Measurements from ENCODE around the gene CGB3.
A peak's percentile ranks its signal among the peaks of the same experiment; 100 is the strongest.

The CGB3 gene

GRCh38 chr19:48982280-48982679 is 41.9 kb downstream of the CGB3 start:
- DNase-seq = peak; percentile 77

DNA sequence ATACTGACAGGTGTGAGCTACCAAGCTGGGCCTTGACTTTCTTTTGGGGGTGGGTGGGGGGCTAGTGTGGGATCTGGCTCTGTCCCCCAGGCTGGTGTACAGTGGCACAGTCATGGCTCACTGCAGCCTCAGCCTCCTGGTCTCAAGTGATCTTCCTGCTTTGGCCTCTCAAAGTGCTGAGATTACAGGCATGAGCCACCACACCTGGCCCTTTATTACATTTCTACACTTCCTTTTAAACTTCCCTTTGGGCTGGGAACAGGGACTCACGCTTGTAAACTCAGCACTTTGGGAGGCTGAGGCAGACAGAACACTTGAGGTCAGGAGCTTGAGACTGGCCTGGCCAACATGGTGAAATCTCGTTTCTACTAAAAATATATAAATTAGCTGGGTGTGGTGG is 47.1 kb downstream of the CGB3 start:
- no peak for DNase-seq

- peak; percentile 78 for DNase-seq
Measured at GRCh38 chr19:48975947-48976847, 47.9 kb downstream of the CGB3 start.

Data from NCI-H82 (cell line).